GM12878 (cell line): ENCODE data around the gene WDTC1. TPM values are rescaled to one million over a fixed set of nuclear protein-coding genes. Genes with fewer than 3 reads are reported as not detected.
"Not testable (repeated sequence)": the region's sequence is repeated elsewhere in the genome, so short reads cannot be mapped to it uniquely, and the experiment has no call there.

ENCODE experiments used
- ATAC-seq: fragments of 200-7000 bp; cut with Tn5 transposase; 3 replicates; pipeline ENCODE4 v1.9.1; 2020; ENCODE audit warnings: mild to moderate bottlenecking, moderate library complexity
- BruUV-seq: library from RNA; stranded (reverse); fragments of 400-500 nt; replicated peaks from 2 replicates; lab custom pipeline; 2021; lab: Mats Ljungman, UMichigan
- CTCF ChIA-PET: fragments of 300-600 bp; sonication (Branson Sonifier 250); formaldehyde crosslinking; extraction: SDS; loops from one replicate; lab custom pipeline; 2021; ENCODE audit warnings: inconsistent platforms; lab: Yijun Ruan, JAX
- POLR2A ChIA-PET: fragments of 350-600 bp; formaldehyde crosslinking; extraction: SDS; loops from one replicate; lab custom pipeline; 2021; ENCODE audit warnings: inconsistent platforms; lab: Charles Lee
- RAD21 ChIA-PET: fragments of 300-600 bp; sonication (Branson Sonifier 250); formaldehyde crosslinking; loops from one replicate; lab custom pipeline; 2023; ENCODE audit warnings: antibody characterized with exemption; ENCODE audit not compliant: unreplicated experiment; lab: Charles Lee
- SMC1A ChIA-PET: fragments of 300-600 bp; sonication (Branson Sonifier 250); formaldehyde crosslinking; loops from one replicate; lab custom pipeline; 2023; ENCODE audit not compliant: unreplicated experiment, uncharacterized antibody; lab: Charles Lee
- DNase-seq: peaks from one replicate; pipeline ENCODE4 v3.0.0-alpha.2; 2011; ENCODE audit warnings: low read depth, low spot score
- FAIRE-seq: peaks from 3 replicates; lab custom pipeline; 2011; peaks lifted over from hg19 to GRCh38; lab: Jason Lieb, UNC
- H2AFZ ChIP-seq: 2 replicates; pipeline ENCODE4 v1.6.0; 2011; ENCODE audit warnings: low read depth, low read length, control low read depth; ENCODE audit not compliant: control insufficient read depth
- H3K27ac ChIP-seq: 2 replicates; pipeline ENCODE4 v1.5.1; 2011; ENCODE audit warnings: control low read depth; ENCODE audit not compliant: control insufficient read depth, insufficient read depth
- H3K27me3 ChIP-seq, 2 experiments: replicated peaks in 1 of 2; 2 replicates each; pipeline versions ENCODE4 v1.6.0 to v1.6.1; 2011; ENCODE audit warnings: low read length in 1 of 2; ENCODE audit not compliant: control insufficient read depth in 2 of 2, insufficient read depth in 2 of 2
- H3K36me3 ChIP-seq, 2 experiments: 2 replicates each; pipeline ENCODE4 v1.5.1; 2011; ENCODE audit warnings: low read length in 1 of 2; ENCODE audit not compliant: control insufficient read depth in 2 of 2, insufficient read depth in 2 of 2
- H3K4me1 ChIP-seq: 2 replicates; pipeline ENCODE4 v1.6.1; 2011; ENCODE audit warnings: mild to moderate bottlenecking, low read length, moderate library complexity, mixed read lengths; ENCODE audit not compliant: control insufficient read depth, insufficient read depth
- H3K4me2 ChIP-seq: 2 replicates; pipeline ENCODE4 v1.6.0; 2011; ENCODE audit warnings: control low read depth; ENCODE audit not compliant: control insufficient read depth, insufficient read depth
- H3K4me3 ChIP-seq: fragments of 200-600 bp; sonication (generic); 2 replicates; pipeline ENCODE4 v1.5.1; 2016
- H3K79me2 ChIP-seq: 2 replicates; pipeline ENCODE4 v1.6.0; 2011; ENCODE audit warnings: low read length; ENCODE audit not compliant: control insufficient read depth, insufficient read depth
- H3K9ac ChIP-seq: 2 replicates; pipeline ENCODE4 v1.8.0; 2011; ENCODE audit warnings: low read length, control low read depth, mixed read lengths; ENCODE audit not compliant: control insufficient read depth, insufficient read depth
- H3K9me3 ChIP-seq: replicated peaks from 3 replicates; pipeline ENCODE4 v1.5.1; 2011; ENCODE audit warnings: mild to moderate bottlenecking, low read length; ENCODE audit not compliant: control insufficient read depth, insufficient read depth
- H4K20me1 ChIP-seq: 2 replicates; pipeline ENCODE4 v1.6.0; 2011; ENCODE audit not compliant: control insufficient read depth, insufficient read depth
- WGBS: methylation state at CpG from one replicate; pipeline ENCODE4 v1.1.6; 2016; ENCODE audit warnings: low lambda C conversion rate; ENCODE audit not compliant: insufficient replicate concordance, insufficient coverage; ENCODE audit errors: missing lambda C conversion rate; 5-methylcytosine and 5-hydroxymethylcytosine counted together
- in situ Hi-C: fragments of 300-500 bp; cut with MboI; formaldehyde crosslinking; loops from 9 replicates; pipeline ENCODE4 v1.14.3; 2018; ENCODE audit warnings: mixed read lengths
- intact Hi-C: fragments of 100-400 bp; cut with micrococcal nuclease; formaldehyde crosslinking; loops from one replicate; pipeline ENCODE4 v1.14.2; 2022; ENCODE audit not compliant: unreplicated experiment
- polyA plus RNA-seq, 11 experiments: library from polyadenylated mRNA; depleted of rRNA in 4 of 11; unstranded in 6 of 11; stranded (reverse) in 5 of 11; fragments of >200 nt; fragmentation: Nextera tagmentation in 4 of 11; fragmentation: Illumina TruSeq in 1 of 11; extraction: Ambion mirVana in 4 of 11; extraction: Trizol in 1 of 11; gene quantifications; 1 replicate in 1 of 11; 2 replicates in 10 of 11; pipeline versions ENCODE4 v1.2.1 to v1.2.3, GENCODE V29; 2011 to 2016; ENCODE audit warnings: inconsistent platforms in 2 of 11, missing spikeins in 2 of 11, low read depth in 1 of 11
- total RNA-seq, 4 experiments: library from RNA; depleted of rRNA in 3 of 4; stranded (reverse); fragments of >200 nt in 3 of 4; fragmentation: Illumina TruSeq in 1 of 4; extraction: Trizol in 1 of 4; gene quantifications; 2 replicates each; pipeline versions ENCODE4 v1.2.1 to v1.2.3, GENCODE V29; 2013 to 2021
- TF ChIP-seq, protein P1 (sequence below): fragments of 450-650 bp; IDR thresholded peaks from 2 replicates; pipeline ENCODE4 v1.6.1; 2016; ENCODE audit warnings: mild to moderate bottlenecking, moderate library complexity, borderline replicate concordance
- TF ChIP-seq, protein P2 (sequence below): fragments of 450-650 bp; IDR thresholded peaks from 2 replicates; pipeline ENCODE4 v1.6.1; 2017; ENCODE audit warnings: low read depth, mild to moderate bottlenecking, moderate library complexity

Gene WDTC1
- total and polyA plus RNA-seq, 10 of the 15 experiments (the other 5 are each of a cell fraction or from before 2014, with no cell fraction given): 0.21 to 28.7 (median 7.6) TPM

DNA sequence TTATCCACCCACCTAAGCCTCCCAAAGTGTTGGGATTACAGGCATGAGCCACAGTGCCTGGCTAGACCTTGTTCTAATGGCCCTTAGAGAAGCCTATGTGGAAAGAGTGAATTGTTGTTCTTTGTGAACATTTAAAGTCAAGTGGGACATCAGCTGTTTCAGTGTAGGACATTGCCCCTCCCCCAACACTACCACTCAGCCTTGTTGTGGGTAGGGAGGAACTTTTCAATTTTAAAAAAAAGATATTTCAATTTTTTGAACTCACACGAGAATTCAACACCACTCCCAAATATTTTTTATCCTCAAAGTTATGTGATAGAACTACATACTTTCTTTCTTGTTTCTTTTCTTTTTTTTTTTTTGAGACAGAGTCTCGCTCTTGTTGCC, 50.8 kb downstream of the WDTC1 start (continued):
- TF ChIP-seq, protein P1, sequence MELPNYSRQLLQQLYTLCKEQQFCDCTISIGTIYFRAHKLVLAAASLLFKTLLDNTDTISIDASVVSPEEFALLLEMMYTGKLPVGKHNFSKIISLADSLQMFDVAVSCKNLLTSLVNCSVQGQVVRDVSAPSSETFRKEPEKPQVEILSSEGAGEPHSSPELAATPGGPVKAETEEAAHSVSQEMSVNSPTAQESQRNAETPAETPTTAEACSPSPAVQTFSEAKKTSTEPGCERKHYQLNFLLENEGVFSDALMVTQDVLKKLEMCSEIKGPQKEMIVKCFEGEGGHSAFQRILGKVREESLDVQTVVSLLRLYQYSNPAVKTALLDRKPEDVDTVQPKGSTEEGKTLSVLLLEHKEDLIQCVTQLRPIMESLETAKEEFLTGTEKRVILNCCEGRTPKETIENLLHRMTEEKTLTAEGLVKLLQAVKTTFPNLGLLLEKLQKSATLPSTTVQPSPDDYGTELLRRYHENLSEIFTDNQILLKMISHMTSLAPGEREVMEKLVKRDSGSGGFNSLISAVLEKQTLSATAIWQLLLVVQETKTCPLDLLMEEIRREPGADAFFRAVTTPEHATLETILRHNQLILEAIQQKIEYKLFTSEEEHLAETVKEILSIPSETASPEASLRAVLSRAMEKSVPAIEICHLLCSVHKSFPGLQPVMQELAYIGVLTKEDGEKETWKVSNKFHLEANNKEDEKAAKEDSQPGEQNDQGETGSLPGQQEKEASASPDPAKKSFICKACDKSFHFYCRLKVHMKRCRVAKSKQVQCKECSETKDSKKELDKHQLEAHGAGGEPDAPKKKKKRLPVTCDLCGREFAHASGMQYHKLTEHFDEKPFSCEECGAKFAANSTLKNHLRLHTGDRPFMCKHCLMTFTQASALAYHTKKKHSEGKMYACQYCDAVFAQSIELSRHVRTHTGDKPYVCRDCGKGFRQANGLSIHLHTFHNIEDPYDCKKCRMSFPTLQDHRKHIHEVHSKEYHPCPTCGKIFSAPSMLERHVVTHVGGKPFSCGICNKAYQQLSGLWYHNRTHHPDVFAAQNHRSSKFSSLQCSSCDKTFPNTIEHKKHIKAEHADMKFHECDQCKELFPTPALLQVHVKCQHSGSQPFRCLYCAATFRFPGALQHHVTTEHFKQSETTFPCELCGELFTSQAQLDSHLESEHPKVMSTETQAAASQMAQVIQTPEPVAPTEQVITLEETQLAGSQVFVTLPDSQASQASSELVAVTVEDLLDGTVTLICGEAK: no peak
- TF ChIP-seq, protein P2, sequence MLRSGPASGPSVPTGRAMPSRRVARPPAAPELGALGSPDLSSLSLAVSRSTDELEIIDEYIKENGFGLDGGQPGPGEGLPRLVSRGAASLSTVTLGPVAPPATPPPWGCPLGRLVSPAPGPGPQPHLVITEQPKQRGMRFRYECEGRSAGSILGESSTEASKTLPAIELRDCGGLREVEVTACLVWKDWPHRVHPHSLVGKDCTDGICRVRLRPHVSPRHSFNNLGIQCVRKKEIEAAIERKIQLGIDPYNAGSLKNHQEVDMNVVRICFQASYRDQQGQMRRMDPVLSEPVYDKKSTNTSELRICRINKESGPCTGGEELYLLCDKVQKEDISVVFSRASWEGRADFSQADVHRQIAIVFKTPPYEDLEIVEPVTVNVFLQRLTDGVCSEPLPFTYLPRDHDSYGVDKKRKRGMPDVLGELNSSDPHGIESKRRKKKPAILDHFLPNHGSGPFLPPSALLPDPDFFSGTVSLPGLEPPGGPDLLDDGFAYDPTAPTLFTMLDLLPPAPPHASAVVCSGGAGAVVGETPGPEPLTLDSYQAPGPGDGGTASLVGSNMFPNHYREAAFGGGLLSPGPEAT: no peak

DNA sequence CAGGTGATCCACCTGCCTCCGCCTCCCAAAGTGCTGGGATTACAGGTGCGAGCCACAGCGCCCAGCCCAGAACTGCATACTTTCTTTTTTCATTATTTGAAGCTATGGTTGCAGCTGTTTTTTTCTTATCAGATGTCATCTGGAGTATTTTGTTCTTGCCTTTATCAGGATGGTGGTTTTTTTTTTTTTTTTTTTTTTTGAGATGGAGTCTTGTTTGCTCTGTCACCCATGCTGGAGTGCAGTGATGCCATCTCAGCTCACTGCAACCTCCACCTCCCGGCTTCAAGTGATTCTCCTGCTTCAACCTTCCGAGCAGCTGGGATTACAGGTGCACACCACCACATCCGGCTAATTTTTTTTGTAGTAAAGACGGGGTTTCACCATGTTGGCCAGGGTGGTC, 51.4 kb downstream of the WDTC1 start:
- H3K27me3 ChIP-seq, H3K4me3 ChIP-seq, H4K20me1 ChIP-seq, H2AFZ ChIP-seq, H3K9me3 ChIP-seq, ATAC-seq, in situ Hi-C loops, H3K9ac ChIP-seq, H3K79me2 ChIP-seq, H3K4me2 ChIP-seq, BruUV-seq, H3K27ac ChIP-seq, FAIRE-seq, H3K4me1 ChIP-seq, DNase-seq: not testable (repeated sequence)
- intact Hi-C loops: loop anchor here (2.0 kb wide), 1 partner anchor 241 kb away; no protein-coding TSS in a partner anchor
- 95% methylated on average over 7 of the region's 7 CpGs for WGBS
- ChIA-PET POLR2A (interaction anchor here (0.6 to 1.1 kb wide), 2 partner anchors 143 to 186 kb away, joined by 3 to 7 read pairs; no protein-coding TSS in a partner anchor), CTCF (interaction anchor here (0.7 to 7.6 kb wide), 10 partner anchors 12 to 240 kb away, joined by 3 to 150 read pairs (median 5); no protein-coding TSS in a partner anchor), RAD21 (interaction anchor here (0.6 to 1.8 kb wide), 7 partner anchors 10 to 240 kb away, joined by 3 to 11 read pairs (median 4); no protein-coding TSS in a partner anchor), SMC1A (interaction anchor here (0.5 to 5.1 kb wide), 6 partner anchors 13 to 183 kb away, joined by 3 to 66 read pairs (median 4); no protein-coding TSS in a partner anchor)
- peaks cover 0 to 14% of the 10 kb centered on the region in 2 experiments; a peak in 3 of 4 replicates for H3K36me3 ChIP-seq

DNA sequence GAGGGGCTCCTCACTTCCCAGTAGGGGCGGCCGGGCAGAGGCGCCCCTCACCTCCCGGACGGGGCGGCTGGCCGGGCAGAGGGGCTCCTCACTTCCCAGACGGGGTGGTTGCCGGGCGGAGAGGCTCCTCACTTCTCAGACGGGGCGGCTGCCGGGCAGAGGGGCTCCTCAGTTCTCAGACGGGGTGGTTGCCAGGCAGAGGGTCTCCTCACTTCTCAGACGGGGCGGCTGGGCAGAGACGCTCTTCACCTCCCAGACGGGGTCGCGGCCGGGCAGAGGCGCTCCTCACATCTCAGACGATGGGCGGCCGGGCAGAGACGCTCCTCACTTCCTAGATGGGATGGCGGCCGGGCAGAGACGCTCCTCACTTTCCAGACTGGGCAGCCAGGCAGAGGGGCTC, 54.7 kb downstream of the WDTC1 start:
- in situ Hi-C loops, SMC1A ChIA-PET, H3K27me3 ChIP-seq, FAIRE-seq, CTCF ChIA-PET, ATAC-seq, BruUV-seq, H2AFZ ChIP-seq, H3K4me2 ChIP-seq, H4K20me1 ChIP-seq, H3K79me2 ChIP-seq, RAD21 ChIA-PET, H3K4me3 ChIP-seq, H3K9me3 ChIP-seq, DNase-seq, H3K4me1 ChIP-seq, H3K27ac ChIP-seq, H3K9ac ChIP-seq, intact Hi-C loops, POLR2A ChIA-PET: not testable (repeated sequence)
- peaks cover 0 to 11% of the 10 kb centered on the region in 2 experiments; a peak in 2 of 4 replicates for H3K36me3 ChIP-seq
- WGBS: 95% methylated on average over 15 of the region's 29 CpGs
